ENCODE measurements around the gene SLC6A17.

SLC6A17 gene

GRCh38 chr1:110224240-110224995, 74.1 kb downstream of the SLC6A17 start:
- no peak for DNase-seq

DNA sequence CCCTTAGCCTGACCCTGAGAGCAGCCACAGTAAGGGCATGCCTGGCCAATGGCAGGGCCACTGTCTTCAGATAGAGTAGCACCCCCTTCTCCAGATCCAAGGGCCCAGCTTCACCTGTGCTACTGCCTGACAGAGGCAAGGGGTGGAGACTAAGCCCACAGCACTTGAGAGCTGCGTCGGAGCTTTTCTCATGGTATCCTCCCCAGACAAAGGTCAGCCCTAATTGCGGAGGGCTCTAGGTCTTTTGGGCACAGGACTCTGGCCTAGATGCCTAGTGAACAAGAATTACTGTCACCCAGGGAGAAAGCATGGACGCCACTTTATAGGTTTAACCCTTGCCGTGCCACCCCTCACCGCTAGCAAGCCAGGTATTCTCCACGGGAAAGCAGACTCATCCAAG, 74.9 kb downstream of the SLC6A17 start:
- DNase-seq: no peak

- no peak for DNase-seq
Measured at GRCh38 chr1:110225756-110226404, 75.6 kb downstream of the SLC6A17 start.

- no peak for DNase-seq
Measured at GRCh38 chr1:110227774-110228173, 77.5 kb downstream of the SLC6A17 start.

DNA sequence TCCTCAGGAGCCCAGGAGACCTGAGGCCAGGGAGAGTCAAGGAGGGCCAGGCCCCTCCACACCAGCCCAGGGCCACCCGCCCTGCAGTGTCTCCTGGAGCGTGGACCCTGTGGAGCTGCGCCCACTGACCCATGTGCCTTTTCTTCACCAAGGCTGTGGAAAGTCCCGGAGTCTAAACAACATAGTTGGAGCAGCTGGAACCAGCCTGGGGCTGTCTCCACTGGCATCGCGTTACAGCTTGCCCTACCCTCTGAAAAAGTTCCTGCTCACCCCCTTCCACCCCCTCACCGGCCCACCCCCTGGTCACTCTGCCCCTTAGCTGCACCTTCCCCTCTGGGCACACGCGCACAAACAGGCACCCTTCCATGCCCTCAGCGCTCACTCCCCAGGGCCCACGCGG, 78.1 kb downstream of the SLC6A17 start:
- no peak for DNase-seq

GRCh38 chr1:110228869-110229268, 78.6 kb downstream of the SLC6A17 start:
- no peak for DNase-seq

DNA sequence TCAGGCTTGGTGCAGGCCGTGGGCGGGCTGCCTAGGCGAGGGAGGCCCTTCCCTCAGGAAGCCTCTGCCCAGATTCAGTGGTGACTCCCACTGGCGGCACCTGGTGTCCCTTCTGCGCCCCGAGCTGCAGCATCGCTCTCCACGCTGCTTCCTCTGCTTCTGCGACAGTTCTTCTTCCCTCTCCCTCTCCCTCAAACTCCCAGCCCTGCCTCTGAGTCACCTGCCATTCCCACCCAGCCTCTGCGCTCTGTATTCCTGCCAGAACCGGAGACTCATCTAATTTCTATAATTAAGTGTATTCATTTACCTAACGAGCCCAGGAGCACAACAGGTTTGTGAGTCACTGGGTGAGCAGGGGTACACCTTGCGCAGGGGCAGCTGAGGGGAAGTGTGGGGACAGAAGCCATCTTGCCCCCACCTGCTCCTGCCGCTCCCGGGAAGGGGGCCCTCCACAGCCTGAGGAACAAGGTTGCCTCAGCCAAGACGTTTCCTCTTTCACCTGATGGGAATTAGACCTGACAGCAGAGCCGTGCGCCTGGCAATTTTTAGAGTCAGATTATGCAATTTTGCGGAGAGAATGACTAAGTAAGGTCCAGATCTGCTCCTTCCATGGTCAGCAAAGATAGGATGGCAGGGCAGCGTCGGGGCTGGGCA, 79.2 kb downstream of the SLC6A17 start:
- no peak for DNase-seq

- DNase-seq: no peak
Measured at GRCh38 chr1:110230381-110231199, 80.3 kb downstream of the SLC6A17 start.

DNA sequence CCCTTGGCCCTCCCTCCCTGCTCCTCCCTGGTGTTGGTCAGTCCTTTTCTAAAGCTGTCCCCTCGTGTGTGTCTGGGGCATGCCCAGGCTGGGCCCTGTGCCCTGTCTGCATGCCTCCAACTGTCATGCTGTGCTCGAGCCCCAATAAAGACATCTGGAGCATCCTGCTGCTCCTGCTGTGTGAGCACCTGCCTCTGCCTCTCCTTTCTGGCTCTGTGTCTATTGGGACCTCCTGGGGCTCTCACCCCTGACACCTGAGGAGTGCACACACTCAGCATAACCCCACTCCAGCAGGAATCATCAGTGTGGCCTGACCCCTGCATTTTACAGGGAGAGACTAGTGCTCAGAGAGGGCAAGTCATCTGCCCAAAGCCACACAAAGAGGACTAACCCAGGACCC, 83.6 kb downstream of the SLC6A17 start:
- DNase-seq: no peak

DNA sequence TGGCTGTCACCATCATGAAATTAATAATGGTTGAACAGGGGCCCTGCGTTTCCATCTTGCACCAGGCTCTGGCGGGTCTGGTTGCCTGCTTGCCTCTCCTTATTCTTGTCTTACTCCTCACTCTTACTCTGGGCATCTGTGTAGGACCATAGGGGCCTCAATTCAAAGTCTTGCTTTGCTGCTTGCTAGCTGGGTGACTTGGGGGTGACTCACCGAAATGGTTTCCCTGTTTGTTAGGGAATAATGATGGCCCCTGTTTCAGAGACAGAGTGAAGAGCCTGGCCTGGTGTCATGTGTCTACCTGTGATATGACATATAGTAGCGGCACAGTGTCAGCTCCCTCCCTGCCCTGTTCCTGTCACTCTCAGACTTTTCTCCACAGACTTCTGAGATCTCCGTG, 84.4 kb downstream of the SLC6A17 start:
- no peak for DNase-seq

- no peak for DNase-seq
Measured at GRCh38 chr1:110235181-110235833, 85.0 kb downstream of the SLC6A17 start.

GRCh38 chr1:110235834-110236682, 85.8 kb downstream of the SLC6A17 start:
- DNase-seq: no peak

DNA sequence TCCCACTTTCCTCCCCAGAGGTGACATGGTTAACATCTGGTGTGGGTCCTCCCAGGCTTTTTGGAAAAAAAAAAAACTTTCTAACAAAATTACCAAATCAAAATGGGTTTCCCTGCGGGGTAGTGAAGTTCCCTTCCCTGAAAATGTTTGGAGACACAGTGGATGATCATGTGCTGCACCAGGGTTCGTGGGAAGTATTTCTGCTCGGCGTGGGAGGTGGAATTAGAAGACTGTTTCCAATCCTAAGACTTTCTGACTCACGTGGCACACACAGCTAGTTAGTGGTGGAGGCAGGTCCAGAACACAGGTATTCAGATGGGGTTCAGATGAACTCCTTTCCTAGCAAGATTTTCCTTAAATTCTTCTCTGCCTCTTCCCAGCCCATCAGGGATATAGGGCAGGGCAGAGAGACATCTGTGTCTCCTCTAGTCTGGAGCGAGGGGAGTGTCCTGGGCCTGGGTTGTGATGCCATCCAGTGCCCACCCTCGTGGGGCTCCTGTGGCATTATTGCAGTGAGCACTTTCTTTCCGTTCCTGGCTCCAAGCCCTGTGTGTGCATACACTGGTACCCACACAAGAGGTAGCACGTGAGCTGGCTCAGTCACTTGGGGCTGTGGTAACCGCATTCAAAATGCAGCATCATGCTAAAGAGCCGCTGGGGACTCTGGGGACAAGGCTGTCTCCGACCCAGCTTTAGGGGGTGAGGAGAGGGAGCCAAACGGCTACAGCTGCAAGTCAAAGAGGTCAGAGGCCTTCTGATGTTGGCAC, 87.3 kb downstream of the SLC6A17 start:
- DNase-seq: no peak

- DNase-seq: no peak
Measured at GRCh38 chr1:110239441-110240430, 89.4 kb downstream of the SLC6A17 start.

DNA sequence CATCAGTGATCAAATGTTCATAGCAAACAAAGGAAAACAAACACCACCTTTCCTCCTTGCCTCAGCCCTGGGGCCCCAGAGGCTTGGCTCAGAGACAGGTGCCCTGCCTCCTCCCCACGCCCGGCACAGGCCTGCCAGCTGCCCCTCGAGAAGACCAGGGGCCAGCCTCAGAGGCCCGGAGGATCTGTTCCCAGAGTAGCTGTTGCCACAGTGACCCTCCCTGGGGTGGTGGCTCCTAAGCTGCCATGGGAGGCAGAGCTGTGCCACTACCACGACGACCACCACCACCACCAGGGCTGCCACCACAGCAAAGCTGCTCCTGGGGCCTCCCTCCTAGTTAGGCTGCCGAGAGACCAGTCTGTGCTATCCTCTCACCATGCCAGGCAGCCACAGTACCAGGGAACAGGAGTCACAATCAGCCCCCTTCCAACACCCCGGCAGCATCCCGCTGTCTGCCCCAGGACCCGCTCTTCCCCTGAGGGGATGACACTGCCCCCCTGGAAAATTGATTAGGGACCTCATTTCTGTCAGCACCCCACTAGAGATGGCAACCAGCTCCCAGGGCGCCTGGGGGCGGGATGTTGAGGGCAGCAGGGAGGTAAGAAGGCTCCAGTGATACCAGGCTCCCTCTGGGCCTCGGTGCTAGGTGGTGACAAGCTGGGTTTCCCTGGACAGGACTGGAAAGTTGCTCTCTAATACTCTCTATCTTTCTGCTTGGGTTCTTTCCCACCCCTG, 90.3 kb downstream of the SLC6A17 start:
- no peak for DNase-seq

- no peak for DNase-seq
Measured at GRCh38 chr1:110241516-110241915, 91.2 kb downstream of the SLC6A17 start.

GRCh38 chr1:110242062-110242461, 91.8 kb downstream of the SLC6A17 start:
- no peak for DNase-seq

- DNase-seq: no peak
Measured at GRCh38 chr1:110242731-110243130, 92.4 kb downstream of the SLC6A17 start.

DNA sequence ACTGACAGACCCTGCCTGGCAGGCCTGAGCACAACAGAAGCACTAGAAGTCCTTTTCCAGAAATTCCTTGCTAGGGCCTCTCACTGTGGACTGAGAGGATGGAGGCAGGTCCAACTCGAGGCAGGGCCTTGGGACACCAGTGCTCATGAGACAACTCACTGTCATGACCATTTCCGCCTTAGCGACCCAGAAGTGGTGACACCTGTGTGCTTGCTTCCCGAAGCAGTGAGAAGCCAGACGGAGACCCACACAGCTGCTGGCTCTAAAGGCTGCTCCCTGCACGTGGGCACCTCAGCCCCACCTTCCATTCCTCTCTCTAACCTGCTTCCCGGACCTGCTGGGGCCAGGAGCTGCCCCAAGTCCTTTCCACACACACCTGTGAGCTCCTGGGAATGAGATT, 92.9 kb downstream of the SLC6A17 start:
- no peak for DNase-seq

Measured in KG1 (cell line).